Ramos (cell line): Measurements from ENCODE around the gene VGLL2.

Source experiments
- in situ Hi-C: fragments of 300-500 bp; cut with MboI; formaldehyde crosslinking; loops from one replicate; pipeline ENCODE4 v1.14.3; 2022; ENCODE audit warnings: low sequenced_read_pairs; ENCODE audit not compliant: unreplicated experiment

The VGLL2 gene

GRCh38 chr6:117267766-117268534 lies 2.6 kb downstream of the VGLL2 start:
- in situ Hi-C loops = no loop called here

GRCh38 chr6:117268924-117269323 lies 3.6 kb downstream of the VGLL2 start:
- in situ Hi-C loops = no loop called here

- in situ Hi-C loops = no loop called here
Observed at GRCh38 chr6:117269638-117270054, 4.3 kb downstream of the VGLL2 start.

- in situ Hi-C loops = no loop called here
Observed at GRCh38 chr6:117270055-117270842, 4.9 kb downstream of the VGLL2 start.

GRCh38 chr6:117270843-117271507 lies 5.6 kb downstream of the VGLL2 start:
- in situ Hi-C loops = no loop called here

DNA sequence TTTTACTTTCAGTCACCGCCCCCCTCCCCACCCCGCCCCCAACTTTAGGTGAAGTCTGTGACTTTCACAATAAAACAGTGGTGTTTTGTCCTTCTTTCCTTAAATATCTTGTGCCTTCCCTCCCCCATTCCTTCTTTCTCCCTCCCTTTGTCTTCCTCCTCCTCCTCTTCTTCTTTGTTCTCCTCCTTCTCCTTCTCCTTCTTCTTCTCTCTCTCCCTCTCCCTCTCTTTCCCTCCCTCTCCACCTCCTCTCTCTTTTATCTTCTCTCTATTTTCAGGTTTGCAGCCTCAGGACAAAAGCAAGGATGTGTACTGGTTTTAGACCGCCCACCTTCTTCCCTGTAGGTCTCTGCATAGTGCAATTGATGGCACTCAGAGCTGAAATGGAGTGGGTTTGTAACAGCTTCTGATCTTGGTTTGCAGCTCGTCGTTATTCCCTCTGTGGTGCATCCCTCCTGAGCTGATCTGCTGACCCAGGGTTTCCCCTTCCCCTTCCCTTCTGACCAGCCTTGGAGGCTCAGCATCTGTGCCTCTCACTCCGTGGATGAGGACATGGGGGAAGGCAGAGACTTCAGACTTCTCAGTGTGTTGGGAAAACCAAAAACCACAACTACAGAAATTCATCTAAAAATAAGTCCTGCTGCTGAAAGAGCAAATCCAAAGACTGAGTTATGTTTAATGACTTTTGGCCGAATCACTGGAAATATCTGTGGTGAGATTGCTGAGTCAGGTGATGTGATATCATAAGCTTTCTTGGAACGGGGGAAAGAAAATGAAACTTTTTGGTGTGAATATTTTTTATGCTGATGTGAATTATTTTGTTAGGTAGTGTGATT lies 6.9 kb downstream of the VGLL2 start:
- in situ Hi-C loops = no loop called here

- in situ Hi-C loops = no loop called here
Observed at GRCh38 chr6:117272891-117273290, 7.5 kb downstream of the VGLL2 start.

DNA sequence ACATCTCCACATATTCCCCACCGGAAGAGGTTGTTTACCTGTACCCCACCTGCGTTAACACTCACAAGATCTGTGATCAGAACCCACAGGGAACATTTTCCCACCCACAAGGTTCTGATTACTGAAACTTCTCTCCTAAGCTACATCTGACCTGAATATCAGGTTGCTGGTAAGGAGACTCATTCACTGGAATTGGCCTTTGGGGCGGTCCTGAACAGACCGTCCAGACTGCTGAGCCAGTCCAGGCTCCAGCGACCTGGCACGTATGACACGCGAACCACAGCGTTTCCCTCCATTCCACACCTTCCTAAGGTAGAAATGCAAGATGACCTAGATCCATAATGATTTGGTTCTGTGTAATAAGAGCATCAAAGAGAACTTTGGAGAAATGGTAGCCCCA lies 9.8 kb downstream of the VGLL2 start:
- in situ Hi-C loops = no loop called here

GRCh38 chr6:117275711-117276110 lies 10.4 kb downstream of the VGLL2 start:
- in situ Hi-C loops = no loop called here

DNA sequence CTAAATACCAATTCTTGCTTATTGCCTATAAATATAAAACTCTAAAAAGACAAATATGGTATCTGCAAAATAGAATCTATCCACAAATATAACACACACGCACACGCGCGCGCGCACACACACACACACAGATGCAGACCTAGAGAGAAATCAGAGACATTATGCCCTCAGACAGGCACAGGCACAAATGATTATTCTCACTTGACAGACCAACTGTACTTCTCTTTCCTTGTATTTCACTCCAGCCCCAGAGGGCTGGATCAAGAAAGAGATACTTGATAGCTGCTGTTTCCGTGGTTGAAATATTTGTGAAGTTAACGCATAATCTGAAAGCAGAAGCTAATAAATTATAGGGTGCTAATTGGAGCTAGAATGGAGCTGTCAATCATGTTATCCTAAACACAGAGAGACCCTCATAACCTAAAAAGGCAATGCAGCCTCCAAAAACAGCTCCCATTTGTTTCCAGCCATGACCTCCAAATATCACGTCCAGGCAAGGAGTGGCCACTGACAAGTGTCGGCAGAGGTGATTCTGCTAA lies 11.5 kb downstream of the VGLL2 start:
- in situ Hi-C loops = no loop called here

DNA sequence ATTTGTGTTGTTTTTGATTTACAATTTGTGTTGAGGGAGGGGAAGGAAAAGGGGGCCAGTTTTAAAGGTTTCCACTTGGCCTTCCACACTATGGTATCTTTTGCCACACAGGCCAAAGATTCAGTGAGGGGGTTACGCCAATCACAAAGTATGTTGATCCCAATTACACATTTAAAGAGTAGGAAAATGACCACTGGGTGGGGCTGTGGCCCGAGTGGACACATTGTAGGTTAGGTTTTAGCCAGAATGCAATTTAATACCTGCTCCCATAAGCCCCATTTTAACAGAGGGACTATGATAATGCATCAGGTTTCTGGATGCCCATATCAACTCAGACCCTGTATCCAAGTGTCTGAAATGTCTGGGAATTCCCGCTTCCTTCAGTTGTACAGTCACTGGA lies 15.6 kb downstream of the VGLL2 start:
- in situ Hi-C loops = no loop called here

DNA sequence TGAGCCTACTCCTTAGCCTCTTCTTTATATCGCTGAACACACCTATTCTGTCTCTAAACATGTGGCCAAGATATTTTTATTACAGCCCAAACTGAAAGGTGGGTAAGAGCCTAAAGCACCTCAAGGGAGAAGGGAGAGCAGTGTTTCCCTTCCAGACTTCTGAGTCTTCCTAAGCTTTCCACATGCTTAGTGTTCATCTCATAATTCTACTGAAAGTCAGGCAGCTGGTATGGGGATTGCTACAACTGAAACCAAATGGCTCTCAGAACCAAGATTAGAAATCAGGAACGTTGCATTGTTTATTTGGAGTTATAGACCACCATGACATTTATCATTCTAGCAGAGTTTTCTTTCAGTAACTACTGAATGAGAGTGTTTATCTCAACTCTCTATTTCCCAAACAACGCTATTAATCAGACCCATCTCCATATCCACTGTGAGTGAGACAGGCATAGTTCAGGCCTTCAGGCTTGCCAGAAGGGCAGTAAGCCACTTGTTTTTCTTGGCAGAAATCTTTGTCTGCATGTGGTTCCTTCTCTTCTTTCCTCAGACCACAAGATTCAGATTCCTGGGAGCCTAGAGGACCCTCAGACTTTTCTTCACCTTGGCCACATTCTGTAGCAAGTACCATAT lies 22.8 kb downstream of the VGLL2 start:
- in situ Hi-C loops = no loop called here

DNA sequence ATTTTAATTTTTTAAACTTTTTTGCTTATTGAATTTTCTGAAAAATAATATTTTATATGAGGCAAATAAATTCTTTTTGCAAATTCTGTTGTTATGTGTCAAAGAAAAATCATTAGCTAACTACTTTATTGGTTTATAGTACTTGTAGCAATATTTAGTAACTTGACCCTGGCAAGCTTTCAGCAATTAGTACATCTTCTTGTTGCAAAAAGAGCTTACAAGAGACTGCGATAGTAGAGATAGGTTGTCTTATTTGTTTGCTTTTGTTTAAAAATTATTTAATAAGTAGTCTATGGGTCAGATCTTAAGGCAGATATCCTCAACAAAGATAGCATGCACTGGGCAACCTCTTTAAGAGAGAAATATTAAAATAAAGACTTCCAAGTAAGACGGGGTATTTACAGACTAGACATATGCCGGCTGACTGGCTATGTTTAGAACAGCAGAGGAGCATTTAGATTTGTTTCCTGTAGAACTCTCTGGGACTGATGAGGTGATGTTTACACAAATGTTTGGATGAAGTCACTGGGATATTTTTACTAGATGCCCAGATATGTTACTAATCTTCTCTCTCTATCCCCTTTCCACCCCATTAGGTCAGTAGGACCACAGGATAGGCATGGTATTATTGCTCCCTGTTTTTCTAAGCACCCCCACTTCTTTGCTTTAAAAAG lies 25.0 kb downstream of the VGLL2 start:
- in situ Hi-C loops = no loop called here

DNA sequence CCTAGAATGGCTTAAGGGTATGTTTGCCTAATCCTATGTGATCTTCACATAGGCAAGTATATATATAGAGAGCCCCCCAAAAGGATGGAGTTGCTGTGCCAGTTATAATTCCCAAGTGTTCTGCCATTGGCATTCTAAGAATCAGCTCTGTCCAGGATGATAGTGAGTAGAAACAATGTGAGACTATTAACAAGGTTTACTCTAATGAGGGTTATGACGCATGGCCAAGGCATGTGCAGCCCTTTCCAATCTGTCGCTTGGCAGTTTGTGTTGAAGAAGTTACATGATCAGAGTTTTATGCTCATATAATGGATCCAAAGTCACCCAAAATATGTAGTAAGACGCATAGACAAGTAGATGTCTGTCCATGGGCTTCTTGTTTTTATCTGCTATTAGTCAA lies 33.6 kb downstream of the VGLL2 start:
- in situ Hi-C loops = no loop called here

GRCh38 chr6:117303323-117303722 lies 38.0 kb downstream of the VGLL2 start:
- in situ Hi-C loops = no loop called here

DNA sequence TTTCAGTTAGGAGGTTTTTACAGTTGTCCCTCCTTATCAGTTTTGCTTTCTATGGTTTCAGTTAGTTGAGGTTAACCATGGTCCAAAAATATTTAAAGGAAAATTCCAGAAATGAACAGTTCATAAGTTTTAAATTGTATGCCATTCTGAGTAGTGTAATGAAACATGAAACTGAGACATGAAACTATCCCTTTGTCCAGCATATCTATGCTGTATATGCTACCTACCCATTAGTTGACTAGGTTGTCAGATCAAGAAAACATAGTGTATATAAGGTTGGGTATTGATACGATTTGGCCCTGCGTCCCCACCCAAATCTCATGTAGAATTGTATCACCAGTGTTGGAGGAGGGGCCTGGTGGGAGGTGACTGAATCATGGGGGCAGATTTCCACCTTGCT lies 39.1 kb downstream of the VGLL2 start:
- in situ Hi-C loops = no loop called here

- in situ Hi-C loops = no loop called here
Observed at GRCh38 chr6:117306227-117306790, 41.0 kb downstream of the VGLL2 start.

- in situ Hi-C loops = no loop called here
Observed at GRCh38 chr6:117307655-117308054, 42.3 kb downstream of the VGLL2 start.

DNA sequence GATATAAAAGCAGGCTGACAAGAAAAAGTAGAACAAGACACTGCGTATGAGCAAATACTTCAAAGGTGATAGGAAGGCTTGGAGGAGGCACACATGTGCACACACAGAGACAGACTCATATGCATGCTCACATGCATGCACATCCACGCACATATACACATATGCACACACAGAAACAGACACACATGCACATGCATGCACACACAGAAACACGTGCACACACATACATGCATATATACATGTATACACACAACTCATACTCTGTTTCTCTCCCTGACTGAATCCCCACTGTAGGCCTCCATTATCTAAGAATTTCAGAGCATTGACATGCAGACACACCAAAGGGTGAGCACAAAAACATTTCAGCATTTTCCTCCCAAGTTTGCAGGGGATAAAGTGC lies 43.7 kb downstream of the VGLL2 start:
- in situ Hi-C loops = no loop called here
